Superior temporal gyrus (tissue), 1 donor: ENCODE measurements around the gene PDE4D.

ENCODE experiments used
- DNase-seq: peaks from one replicate; pipeline ENCODE4 v3.0.0-alpha.2; 2016; ENCODE audit errors: extremely low spot score

PDE4D gene

GRCh38 chr5:59893429-59894227, at the start of gene PDE4D:
Gene PDE4D, minus strand, starts transcription at chr5:59893726.
- peak; percentile 36 for DNase-seq

GRCh38 chr5:59937633-59938032, 44.1 kb upstream of the PDE4D start:
- DNase-seq: no peak

- DNase-seq: no peak
Observed at GRCh38 chr5:59923465-59923864, 29.9 kb upstream of the PDE4D start.

GRCh38 chr5:59922220-59922619, 28.7 kb upstream of the PDE4D start:
- no peak for DNase-seq

GRCh38 chr5:59921816-59922215, 28.3 kb upstream of the PDE4D start:
- DNase-seq: no peak

GRCh38 chr5:59919484-59919883, 26.0 kb upstream of the PDE4D start:
- no peak for DNase-seq

- no peak for DNase-seq
Observed at GRCh38 chr5:59917121-59917520, 23.6 kb upstream of the PDE4D start.

- no peak for DNase-seq
Observed at GRCh38 chr5:59905188-59905587, 11.7 kb upstream of the PDE4D start.

GRCh38 chr5:59897075-59897474, 3.5 kb upstream of the PDE4D start:
- DNase-seq: no peak

GRCh38 chr5:59891962-59892643, 1.4 kb downstream of the PDE4D start:
- DNase-seq: peak; percentile 38

- no peak for DNase-seq
Observed at GRCh38 chr5:59887274-59887673, 6.3 kb downstream of the PDE4D start.

GRCh38 chr5:59874675-59875074, 18.9 kb downstream of the PDE4D start:
- no peak for DNase-seq

GRCh38 chr5:59873113-59873512, 20.4 kb downstream of the PDE4D start:
- peak; percentile 34 for DNase-seq

GRCh38 chr5:59866661-59867060, 26.9 kb downstream of the PDE4D start:
- no peak for DNase-seq

- DNase-seq: no peak
Observed at GRCh38 chr5:59864718-59865117, 28.8 kb downstream of the PDE4D start.

GRCh38 chr5:59863777-59864176, 29.7 kb downstream of the PDE4D start:
- peak; percentile 44 for DNase-seq

- no peak for DNase-seq
Observed at GRCh38 chr5:59856358-59856757, 37.2 kb downstream of the PDE4D start.

GRCh38 chr5:59850766-59851165, 42.8 kb downstream of the PDE4D start:
- DNase-seq: no peak

- no peak for DNase-seq
Observed at GRCh38 chr5:59847586-59847985, 45.9 kb downstream of the PDE4D start.

- DNase-seq: no peak
Observed at GRCh38 chr5:59845730-59846129, 47.8 kb downstream of the PDE4D start.

GRCh38 chr5:59843511-59844213, 49.9 kb downstream of the PDE4D start:
- no peak for DNase-seq

- no peak for DNase-seq
Observed at GRCh38 chr5:59842999-59843398, 50.5 kb downstream of the PDE4D start.

GRCh38 chr5:59840200-59840601, 53.3 kb downstream of the PDE4D start:
- DNase-seq: no peak
